ENCODE data around the gene TAF1C.

TAF1C gene

GRCh38 chr16:84182104-84182503 lies 4.8 kb downstream of the TAF1C start:
- DNase-seq = no peak

DNA sequence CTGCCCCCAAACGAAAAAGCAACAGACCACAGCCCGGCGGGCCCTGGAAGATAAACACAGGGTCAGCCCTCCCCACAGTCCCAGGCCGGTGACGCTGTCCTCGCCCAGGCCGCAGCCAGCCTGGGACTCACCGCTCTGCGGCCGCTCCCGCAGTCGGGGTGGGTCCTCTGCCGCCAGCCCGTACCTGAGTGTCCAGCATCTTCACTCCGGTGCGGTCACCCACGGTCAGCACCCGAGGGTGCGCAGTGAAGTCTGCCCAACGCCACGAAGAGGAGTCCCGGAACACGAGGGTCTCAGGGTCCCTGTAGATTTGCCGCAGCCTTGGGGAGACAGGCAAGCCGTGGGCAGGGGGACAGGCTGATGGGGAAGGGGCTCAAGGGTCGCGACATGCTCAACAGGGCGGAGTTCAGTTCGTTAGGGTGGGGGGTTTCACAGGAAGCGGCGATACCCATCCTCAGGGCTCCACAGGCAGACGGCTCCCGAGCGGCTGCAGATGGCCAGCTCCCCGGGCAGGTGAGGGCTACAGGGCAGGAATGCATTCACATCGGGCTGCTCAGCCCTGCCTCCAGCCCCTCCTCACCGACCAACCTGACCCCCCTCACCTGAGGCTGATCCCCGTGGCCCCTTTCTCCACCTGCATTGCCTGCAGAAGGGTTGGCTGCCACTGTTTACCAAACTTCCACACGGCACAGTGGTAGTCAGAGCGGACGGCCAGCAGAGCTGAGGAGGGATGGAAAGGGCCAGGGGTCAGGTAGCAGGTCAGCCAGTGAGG lies 5.5 kb downstream of the TAF1C start:
- no peak for DNase-seq

DNA sequence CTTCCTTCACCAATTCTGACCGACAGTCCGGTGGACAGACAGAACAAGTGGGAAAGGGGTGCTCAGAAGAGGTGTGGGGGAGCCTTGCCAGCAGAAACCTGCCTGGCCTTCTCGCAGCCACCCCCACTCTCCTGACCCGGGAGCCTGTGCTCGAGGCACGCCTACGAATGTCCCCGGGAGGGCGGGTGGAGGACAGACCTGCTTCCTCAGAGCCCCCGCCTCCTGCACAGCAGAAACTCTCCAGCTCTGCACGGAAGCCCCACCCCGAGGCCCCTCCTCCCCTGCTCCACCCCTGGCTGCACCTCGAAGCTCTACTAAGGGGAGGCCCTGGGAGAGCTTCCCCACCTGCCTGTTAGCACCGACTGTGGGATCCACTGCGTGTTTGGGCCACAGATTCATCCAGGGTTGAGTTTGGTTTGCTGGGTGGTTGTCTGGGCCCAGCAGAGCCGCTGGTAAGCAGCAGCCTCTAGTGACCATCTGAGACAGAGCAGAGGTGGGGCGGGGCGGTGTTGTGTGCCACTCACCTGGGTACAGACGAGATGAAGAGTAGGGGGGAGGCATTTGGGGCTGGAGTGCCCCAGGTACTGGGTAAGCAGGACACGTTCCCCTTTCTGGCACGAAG lies 6.2 kb downstream of the TAF1C start:
- DNase-seq = no peak

DNA sequence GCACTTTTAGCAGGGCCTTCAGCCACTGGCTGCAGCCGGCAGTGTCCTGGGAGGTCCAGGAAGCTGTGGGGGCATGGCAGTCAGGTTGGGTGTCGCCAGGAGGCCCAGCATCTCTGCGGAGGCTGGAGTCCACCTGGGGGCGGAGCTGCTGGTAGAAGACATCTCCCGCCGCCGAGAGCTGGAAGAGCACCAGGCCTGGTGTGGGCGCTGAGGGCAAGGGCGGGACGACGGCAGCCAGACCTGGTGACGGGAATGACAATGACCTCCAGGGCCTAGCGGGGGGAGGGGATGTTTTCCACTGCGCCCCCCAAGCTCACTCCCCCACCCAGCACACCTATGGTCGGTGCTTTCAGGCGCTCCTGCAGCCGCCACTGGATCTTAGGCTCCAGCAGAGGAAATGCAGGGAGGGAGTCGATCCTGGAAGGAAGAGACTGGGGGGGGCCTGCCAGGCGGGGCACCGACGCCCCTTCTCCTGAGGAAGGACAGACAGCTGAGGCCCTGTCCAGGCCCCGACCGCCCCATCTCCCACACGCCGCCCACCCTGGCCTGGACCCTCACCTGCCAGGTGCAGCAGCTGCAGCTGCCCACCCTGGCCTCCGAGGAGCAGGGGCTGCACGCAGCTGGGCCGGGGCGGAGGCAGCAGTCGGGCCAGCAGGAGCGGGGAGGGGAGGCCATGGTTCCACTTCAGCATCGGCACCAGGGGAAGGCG lies 7.1 kb downstream of the TAF1C start:
- no peak for DNase-seq

- no peak for DNase-seq
Measured at GRCh38 chr16:84178892-84179611, 7.8 kb downstream of the TAF1C start.

DNA sequence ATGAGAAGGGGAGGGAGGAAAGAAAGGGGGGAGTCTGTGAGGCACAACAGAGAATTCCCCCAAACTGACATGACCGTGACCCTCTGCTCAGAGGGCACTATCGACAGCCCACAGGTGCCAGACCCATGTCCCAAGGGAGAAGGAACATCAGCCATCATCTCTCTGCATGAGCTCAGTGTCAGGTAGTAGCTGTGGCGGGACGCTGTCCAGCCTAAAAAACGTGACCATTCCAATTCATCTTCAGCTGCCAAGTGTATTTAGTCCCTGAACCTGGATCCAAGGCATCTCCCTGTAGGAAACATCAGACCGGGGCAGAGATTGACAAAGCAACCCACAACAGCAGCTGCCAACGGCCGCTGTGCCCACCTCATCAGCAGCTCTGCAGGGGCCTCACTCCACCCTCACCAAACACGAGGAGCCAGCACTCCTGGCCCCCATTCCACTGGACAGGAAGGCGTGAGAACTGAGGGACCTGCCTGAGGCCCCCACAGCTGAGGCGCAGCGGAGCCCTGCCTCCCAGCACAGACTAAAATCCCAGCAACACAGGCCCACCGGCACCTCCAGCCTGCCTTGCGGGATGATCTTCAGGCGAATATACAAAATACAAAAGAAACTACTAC lies 8.6 kb downstream of the TAF1C start:
- no peak for DNase-seq

GRCh38 chr16:84177741-84178073 lies 9.2 kb downstream of the TAF1C start:
- DNase-seq = no peak

DNA sequence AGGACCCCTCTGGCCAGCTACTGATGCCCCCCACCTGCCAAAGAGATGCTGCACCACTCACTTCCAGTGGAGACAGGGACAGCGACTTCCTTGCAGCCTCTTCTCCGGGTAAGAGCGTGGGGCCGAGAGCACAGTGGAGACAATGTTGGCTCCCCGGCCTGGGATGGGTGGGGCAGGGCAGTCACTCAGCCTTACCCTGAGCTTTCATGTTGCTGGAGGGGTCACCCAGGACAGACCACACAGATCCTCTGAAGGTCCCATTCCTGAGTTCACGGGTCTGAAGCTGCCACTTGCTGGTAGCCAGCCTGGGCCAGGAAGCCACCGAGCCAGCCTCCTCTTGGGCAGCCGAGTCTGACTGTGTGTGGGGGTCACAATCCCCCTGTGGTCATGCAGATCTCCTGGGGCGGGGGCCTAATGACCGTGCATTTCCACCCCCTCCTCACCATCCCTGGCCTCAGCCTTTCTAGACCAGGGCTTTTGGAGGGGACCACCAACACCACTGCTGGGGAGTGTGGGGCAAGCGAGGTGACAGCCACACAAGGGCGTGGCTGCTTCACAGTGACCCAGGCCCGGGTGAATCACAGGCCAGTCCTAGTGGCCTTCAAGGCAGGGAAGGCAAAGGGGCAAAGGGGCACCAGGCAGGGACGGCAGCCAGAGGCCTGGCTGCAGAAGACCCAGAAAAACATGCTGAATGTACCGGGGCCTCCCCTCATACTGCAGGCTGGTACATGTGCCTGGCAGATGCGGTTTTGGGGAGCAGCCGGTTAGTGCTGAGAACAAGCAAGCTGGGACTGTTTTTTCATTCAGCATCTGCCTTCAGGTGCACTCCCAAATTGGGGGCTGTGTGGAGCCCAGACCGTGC lies 10.4 kb downstream of the TAF1C start:
- no peak for DNase-seq

GRCh38 chr16:84175350-84176081 lies 11.3 kb downstream of the TAF1C start:
- DNase-seq = peak; percentile 71

DNA sequence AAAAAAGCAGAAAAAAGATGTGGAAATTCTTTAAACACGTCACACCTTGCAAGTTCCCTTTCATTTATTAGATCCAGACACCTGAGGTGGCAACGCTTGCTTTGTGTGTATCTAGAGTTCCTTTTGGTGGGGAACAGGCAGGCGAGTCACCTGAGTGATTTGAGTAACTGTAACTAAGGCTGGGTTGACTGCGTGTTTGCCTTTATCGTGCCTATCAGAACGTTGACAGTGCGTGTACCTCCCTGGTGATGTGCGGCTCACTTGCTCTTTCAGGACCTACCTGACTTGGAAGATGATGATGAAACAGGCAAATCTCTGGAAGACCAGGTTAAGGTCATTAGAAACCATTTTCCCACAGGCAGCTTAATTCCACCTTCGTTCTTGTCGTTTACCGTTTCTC lies 12.5 kb downstream of the TAF1C start:
- DNase-seq = no peak

GRCh38 chr16:84169765-84170310 lies 17.0 kb downstream of the TAF1C start:
- DNase-seq = no peak

- no peak for DNase-seq
Measured at GRCh38 chr16:84166796-84167695, 19.8 kb downstream of the TAF1C start.

- DNase-seq = no peak
Measured at GRCh38 chr16:84165746-84166145, 21.1 kb downstream of the TAF1C start.

GRCh38 chr16:84161801-84162200 lies 25.1 kb downstream of the TAF1C start:
- DNase-seq = no peak

DNA sequence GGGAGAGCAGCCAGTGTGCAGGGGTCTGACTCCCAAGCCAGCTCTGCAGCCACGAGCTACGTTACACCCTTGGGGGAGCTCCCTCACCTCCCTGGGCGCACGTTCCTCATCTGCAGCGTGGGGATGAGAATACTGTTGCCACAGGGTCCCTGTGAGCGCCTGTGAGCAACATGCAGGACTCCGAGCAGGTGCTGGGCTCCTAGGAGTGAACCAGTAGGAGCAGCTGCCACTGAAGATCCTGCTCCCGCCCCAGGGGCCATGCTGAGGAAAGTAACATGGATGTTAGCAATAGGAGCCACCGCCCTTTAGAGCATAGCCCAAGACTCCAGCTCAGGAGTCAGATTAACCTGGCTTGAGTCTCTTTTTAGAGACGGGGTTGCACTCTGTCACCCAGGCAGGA lies 25.8 kb downstream of the TAF1C start:
- DNase-seq = no peak

DNA sequence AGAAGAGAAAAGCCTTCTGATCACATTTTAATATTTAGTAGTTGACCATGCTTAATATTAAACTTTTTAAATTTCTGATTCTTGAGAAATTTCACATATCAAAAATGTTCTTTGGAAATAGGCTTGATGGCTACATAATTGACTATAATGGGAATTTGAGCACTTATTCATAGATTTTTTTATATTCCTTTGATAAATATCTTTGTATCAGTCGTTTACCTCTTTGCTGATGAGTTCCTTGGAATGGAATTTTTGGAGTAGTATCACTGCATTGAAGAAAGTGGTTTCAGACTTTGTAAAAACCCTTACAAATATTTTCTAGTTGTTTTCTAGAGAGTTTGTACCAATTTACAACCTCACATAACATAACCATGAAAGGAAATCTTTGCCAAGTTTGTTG lies 27.1 kb downstream of the TAF1C start:
- DNase-seq = no peak

GRCh38 chr16:84159007-84159406 lies 27.9 kb downstream of the TAF1C start:
- DNase-seq = no peak

DNA sequence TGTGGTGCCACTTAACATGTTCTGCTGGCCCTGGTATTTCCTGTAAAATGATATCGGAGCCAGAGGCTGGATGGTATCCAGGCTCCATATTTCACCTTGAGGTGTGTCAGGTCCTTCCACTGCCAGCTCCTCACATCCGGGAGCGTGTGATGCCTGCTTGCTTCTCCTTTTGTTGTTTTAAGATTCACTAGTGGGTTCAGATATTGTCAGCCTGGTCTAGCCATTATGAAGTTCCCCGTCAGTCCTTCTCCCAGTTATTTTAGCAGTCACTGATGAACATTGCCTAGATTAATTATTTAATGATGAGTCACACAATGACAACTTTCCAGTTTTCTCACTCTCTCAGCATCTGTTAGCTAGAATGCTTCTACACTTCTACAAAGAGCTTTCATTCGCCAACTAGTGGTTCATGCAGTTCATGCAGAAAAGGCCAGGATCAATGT lies 30.5 kb downstream of the TAF1C start:
- no peak for DNase-seq

GRCh38 chr16:84155771-84156170 lies 31.1 kb downstream of the TAF1C start:
- no peak for DNase-seq

- DNase-seq = no peak
Measured at GRCh38 chr16:84155226-84155625, 31.6 kb downstream of the TAF1C start.
